ENCODE measurements around the gene TBCEL.

The TBCEL gene

DNA sequence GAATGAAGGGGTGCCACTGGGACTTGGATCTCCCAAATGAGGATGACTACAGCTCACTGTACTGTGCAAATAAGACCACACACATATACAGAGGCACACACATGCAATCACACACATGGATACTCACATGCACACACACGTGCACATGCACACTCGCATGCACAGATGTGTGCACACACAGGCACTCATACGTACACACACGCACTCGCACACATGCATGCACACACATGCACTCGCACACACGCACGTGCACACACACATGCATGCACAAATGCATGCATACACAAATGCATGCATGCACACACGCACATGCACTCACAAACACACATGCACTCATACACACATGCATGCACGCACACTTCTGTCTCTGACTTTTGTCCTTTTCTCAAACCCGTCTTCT is 113.1 kb downstream of the TBCEL start:
- no peak for DNase-seq (ENCODE audit: low read depth, low spot score)

DNA sequence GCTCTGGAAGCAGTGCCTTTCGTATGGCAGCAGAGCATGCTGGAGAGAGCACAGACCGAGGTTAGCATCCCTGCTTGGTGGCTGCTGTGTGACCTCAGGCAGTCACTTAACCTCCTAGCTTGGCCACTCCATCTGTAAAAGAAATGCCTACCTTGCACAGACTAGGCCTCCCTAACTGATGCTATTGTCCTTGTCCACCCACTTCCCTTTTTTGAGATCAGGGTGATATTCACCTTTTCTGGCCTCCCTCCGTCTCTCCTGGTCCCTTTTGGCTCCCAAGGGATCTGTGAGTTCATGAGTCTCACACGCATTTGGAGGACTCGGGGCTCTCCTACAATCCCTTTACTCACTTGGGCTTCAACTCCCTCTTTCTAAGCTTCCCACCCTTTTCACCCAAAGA is 114.4 kb downstream of the TBCEL start:
- no peak for DNase-seq (ENCODE audit: low read depth, low spot score)

DNA sequence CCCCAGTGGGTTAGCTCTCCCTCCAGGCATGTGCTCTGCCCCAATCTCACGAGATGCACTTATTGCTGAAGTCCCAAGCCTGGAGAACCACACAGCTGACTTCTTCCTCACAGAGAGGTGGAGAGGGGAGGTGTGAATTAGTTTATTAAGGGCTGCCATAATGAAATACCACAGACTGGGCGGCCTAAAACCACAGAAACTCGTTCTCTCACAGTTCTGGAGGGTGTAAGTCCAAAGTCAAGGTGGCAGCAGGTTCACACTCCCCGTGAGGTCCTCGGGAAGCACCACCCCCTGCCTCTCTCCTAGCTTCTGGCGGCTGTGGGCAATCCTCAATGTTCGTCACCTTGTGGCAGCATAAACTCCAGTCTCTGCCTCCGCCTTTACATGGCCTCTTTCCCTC is 116.5 kb downstream of the TBCEL start:
- no peak for DNase-seq (ENCODE audit: low read depth, low spot score)

Measured in iPS DF 19.7 (cell line).